GM10248 (cell line): ENCODE measurements around the gene NEK10.

Experiments
- CTCF ChIA-PET: fragments of 300-600 bp; sonication (Branson Sonifier 250); formaldehyde crosslinking; extraction: SDS; loops from one replicate; lab custom pipeline; 2021; ENCODE audit warnings: antibody characterized with exemption; lab: Yijun Ruan, JAX
- POLR2A ChIA-PET: fragments of 350-650 bp; sonication (Branson Sonifier 250); formaldehyde crosslinking; extraction: SDS; loops from one replicate; lab custom pipeline; 2020; ENCODE audit warnings: antibody characterized with exemption; lab: Yijun Ruan, JAX
- DNase-seq: peaks from one replicate; pipeline ENCODE4 v3.0.0; 2012; ENCODE audit errors: extremely low spot score
- CTCF ChIP-seq: IDR thresholded peaks from 2 replicates; pipeline ENCODE4 v1.5.1; 2012; ENCODE audit warnings: mild to moderate bottlenecking, low read depth; ENCODE audit errors: extremely low read depth, missing control alignments, control extremely low read depth

The NEK10 gene

GRCh38 chr3:27110020-27110419 lies 259.2 kb downstream of the NEK10 start:
- DNase-seq = no peak
- POLR2A ChIA-PET = no interaction called here
- no peak for TF ChIP-seq CTCF
- CTCF ChIA-PET = no interaction called here

- no peak for TF ChIP-seq CTCF
- ChIA-PET POLR2A (no interaction called here), CTCF (no interaction called here)
- DNase-seq = no peak
These were observed 260.9 kb downstream of the NEK10 start for GRCh38 chr3:27108322-27108721.

- ChIA-PET CTCF (interaction anchor here (1.3 to 3.1 kb wide), 5 partner anchors 9 to 84 kb away, joined by 3 to 11 read pairs (median 4); no protein-coding TSS in a partner anchor), POLR2A (no interaction called here)
- no peak for DNase-seq
- no peak for TF ChIP-seq CTCF
These were observed 263.3 kb downstream of the NEK10 start for GRCh38 chr3:27105904-27106303.

- DNase-seq = no peak
- no peak for TF ChIP-seq CTCF
- ChIA-PET POLR2A (no interaction called here), CTCF (no interaction called here)
These were observed 272.0 kb downstream of the NEK10 start for GRCh38 chr3:27097182-27097581.

- CTCF ChIA-PET = no interaction called here
- no peak for TF ChIP-seq CTCF
- POLR2A ChIA-PET = no interaction called here
- no peak for DNase-seq
These were observed 273.5 kb downstream of the NEK10 start for GRCh38 chr3:27095553-27096222.

- CTCF ChIA-PET = no interaction called here
- POLR2A ChIA-PET = no interaction called here
- DNase-seq = no peak
- TF ChIP-seq CTCF = no peak
These were observed 274.5 kb downstream of the NEK10 start for GRCh38 chr3:27094721-27095120.
